ENCODE data around the gene SMYD3. TPM values are rescaled to one million over a fixed set of nuclear protein-coding genes. Genes with fewer than 3 reads are reported as not detected.

The SMYD3 gene
- total and polyA plus RNA-seq, 11 donors, result 6.3 to 12.1 (median 9.5) TPM

DNA sequence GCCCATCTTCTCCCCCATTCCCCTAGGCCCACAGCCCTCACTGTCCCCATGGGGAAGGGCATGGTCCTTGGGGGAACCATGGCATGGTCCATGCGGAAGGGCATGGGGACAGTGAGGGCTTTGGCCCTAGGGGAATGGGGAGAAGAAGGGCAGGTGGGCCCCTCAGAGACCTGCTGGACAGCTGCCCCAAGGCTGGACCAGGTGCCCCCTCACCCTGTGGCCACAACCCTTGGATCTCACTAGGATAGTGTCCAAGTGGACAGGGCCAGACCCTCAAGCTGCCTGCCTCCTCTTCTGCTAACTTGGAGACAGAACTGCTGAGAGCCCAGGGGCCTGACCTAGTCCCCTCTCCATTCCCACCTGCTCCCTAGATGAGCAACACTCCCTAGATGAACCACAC is 12.4 kb upstream of the SMYD3 start:
- Histone ChIP-seq H3K4me1 (no peaks in the 10 kb centered on the region), H3K36me3 (no peaks in the 10 kb centered on the region), H3K9me3 (peaks cover 0 to 27% (median 21%) of the 10 kb centered on the region in 12 donors), H3K27ac (no peak overlapping the region), H3K27me3 (no peaks in the 10 kb centered on the region), H3K4me3 (no peak overlapping the region)
- no peak for ATAC-seq
- DNase-seq, result no peak
- intact Hi-C loops (cut with DNase I), result no loop called here
- 95 to 100% (median 96%) methylated on average over 1 of the region's 1 CpG; no CpG with 5 or more reads in 1 of the 4 donors for WGBS, 4 donors
- TF ChIP-seq, protein P1, sequence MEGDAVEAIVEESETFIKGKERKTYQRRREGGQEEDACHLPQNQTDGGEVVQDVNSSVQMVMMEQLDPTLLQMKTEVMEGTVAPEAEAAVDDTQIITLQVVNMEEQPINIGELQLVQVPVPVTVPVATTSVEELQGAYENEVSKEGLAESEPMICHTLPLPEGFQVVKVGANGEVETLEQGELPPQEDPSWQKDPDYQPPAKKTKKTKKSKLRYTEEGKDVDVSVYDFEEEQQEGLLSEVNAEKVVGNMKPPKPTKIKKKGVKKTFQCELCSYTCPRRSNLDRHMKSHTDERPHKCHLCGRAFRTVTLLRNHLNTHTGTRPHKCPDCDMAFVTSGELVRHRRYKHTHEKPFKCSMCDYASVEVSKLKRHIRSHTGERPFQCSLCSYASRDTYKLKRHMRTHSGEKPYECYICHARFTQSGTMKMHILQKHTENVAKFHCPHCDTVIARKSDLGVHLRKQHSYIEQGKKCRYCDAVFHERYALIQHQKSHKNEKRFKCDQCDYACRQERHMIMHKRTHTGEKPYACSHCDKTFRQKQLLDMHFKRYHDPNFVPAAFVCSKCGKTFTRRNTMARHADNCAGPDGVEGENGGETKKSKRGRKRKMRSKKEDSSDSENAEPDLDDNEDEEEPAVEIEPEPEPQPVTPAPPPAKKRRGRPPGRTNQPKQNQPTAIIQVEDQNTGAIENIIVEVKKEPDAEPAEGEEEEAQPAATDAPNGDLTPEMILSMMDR (IDR thresholded peaks at IDR 0.05), result no peak
- TF ChIP-seq POLR2A (IDR thresholded peaks at IDR 0.05), result no peak

DNA sequence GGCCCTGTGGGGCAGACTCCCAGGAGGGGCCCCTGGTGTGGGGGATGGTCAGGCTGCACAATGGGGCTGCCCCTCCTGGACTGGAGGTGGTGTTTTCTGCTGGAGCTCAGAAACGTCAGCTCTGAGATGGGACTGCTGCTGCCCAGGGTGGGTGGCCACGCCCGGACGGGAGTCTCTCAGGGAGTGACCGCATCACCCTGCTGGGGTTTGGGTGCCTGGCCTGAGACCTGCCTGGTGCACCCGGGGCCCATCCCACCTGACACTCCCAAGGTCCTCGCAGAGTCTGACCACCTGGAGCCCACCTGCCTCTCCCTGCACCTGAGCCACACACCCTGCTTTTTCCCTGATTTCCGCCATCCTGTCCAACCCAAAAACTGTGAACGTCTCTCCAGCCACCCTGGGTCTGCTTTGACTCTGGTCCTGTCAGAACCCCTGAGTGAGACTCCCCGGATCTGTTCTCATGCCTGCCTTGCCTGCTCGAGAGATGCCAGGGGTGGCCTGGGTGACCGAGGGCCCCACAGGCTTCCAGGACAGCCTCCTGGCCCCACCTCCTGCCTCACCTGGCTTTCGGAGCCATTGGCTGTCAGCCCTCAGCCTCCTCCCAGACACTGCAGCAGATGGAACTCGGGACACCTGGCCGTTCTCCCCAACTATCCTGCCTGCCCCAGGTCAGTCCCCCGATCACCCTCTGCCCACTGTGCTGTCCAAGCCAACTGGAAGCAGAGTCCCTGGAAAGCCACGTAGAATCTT is 11.6 kb upstream of the SMYD3 start:
- no peaks in the 10 kb centered on the region for H3K36me3 ChIP-seq
- H3K9me3 ChIP-seq, result peaks cover 0 to 35% (median 28%) of the 10 kb centered on the region in 12 donors
- H3K4me3 ChIP-seq, result no peak overlapping the region
- no peaks in the 10 kb centered on the region for H3K27me3 ChIP-seq
- intact Hi-C loops (cut with DNase I), result no loop called here
- H3K27ac ChIP-seq, result no peak overlapping the region
- TF ChIP-seq POLR2A (IDR thresholded peaks at IDR 0.05), result no peak
- 82 to 91% (median 85%) methylated on average over 12 to 17 of the region's 17 CpGs for WGBS, 4 donors
- no peaks in the 10 kb centered on the region for H3K4me1 ChIP-seq
- ATAC-seq, result no peak
- no peak for DNase-seq

DNA sequence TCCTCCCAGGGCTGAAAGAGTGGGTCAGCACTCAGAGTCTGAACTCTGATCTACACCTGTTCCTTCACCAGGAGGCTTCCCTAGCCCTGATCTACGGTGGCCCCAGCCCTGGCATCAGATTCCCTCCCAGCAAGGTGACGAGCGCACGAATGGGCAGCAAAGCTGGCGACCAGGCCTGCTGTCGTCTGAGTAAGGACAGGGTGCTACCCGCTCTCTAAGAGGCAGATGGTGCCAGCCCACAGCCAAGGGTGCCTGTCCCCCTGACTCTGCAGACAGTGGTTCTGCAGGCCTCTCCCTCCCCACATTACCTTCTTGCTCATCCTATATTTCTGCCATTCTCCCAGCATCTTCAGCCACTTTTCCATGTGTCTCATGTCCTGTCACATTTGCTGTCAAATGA is 10.3 kb upstream of the SMYD3 start:
- Histone ChIP-seq H3K36me3 (no peaks in the 10 kb centered on the region), H3K4me1 (no peaks in the 10 kb centered on the region), H3K9me3 (peaks cover 0 to 41% (median 28%) of the 10 kb centered on the region in 12 donors), H3K4me3 (no peak overlapping the region), H3K27me3 (no peaks in the 10 kb centered on the region), H3K27ac (no peak overlapping the region)
- intact Hi-C loops (cut with DNase I), result no loop called here
- ATAC-seq, result no peak
- 71 to 81% (median 79%) methylated on average over 6 to 7 of the region's 7 CpGs for WGBS, 4 donors
- TF ChIP-seq, protein P1 (IDR thresholded peaks at IDR 0.05), result no peak
- no peak for TF ChIP-seq POLR2A (IDR thresholded peaks at IDR 0.05)
- DNase-seq, result no peak

DNA sequence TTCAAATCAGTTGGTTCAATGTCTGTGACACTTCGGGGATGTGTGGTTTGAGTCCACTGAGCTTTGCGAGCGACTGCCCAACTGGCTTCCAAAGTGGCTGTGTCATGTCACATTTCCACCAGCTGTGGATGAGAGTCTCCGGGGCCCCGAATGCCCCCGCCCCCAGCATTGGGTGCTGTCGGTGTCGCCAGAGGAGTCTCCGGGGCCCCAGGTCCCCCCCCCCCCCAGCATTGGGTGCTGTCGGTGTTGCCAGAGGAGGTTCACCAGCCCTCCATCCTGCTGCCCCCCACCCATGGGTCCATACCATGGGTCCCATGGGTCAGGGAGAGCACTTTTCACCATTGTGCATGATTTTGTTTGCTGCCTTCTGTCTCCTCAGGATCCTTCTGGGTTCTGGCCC is 9.0 kb upstream of the SMYD3 start:
- H3K27ac ChIP-seq, result no peak overlapping the region
- peaks cover 0 to 41% (median 28%) of the 10 kb centered on the region in 12 donors for H3K9me3 ChIP-seq
- intact Hi-C loops (cut with DNase I), result no loop called here
- H3K27me3 ChIP-seq, result no peaks in the 10 kb centered on the region
- ATAC-seq, result no peak
- TF ChIP-seq, protein P1 (IDR thresholded peaks at IDR 0.05), result no peak
- TF ChIP-seq POLR2A (IDR thresholded peaks at IDR 0.05), result no peak
- H3K4me1 ChIP-seq, result no peaks in the 10 kb centered on the region
- WGBS, 4 donors, result 85 to 95% (median 95%) methylated on average over 5 to 10 of the region's 10 CpGs
- H3K36me3 ChIP-seq, result no peaks in the 10 kb centered on the region
- no peak overlapping the region for H3K4me3 ChIP-seq
- no peak for DNase-seq

Measured in heart left ventricle (tissue), 16 donors.